PC-3 (cell line): ENCODE measurements around the gene SLC35F1.

ENCODE experiments used
- CTCF ChIP-seq: fragments of 300-600 bp; sonication (generic); conservative IDR thresholded peaks from 2 replicates; pipeline ENCODE4 v1.5.1; 2017; ENCODE audit warnings: antibody characterized with exemption, low read depth, mild to moderate bottlenecking, low read length
- EZH2 ChIP-seq: fragments of 300-600 bp; sonication (generic); IDR thresholded peaks from one replicate; pipeline ENCODE4 v1.6.1; 2017; ENCODE audit warnings: antibody characterized with exemption, mild to moderate bottlenecking, low read length; ENCODE audit not compliant: unreplicated experiment
- EZH2phosphoT487 ChIP-seq: fragments of 300-600 bp; sonication (generic); IDR thresholded peaks from 2 replicates; pipeline ENCODE4 v1.6.1; 2018; ENCODE audit warnings: mild to moderate bottlenecking, antibody characterized with exemption, low read length, borderline replicate concordance

GRCh38 chr6:118103381-118104146 lies 196.5 kb downstream of the SLC35F1 start:
- TF ChIP-seq CTCF (no peak), EZH2 (no peak), EZH2phosphoT487 (no peak)
